ENCODE results near the gene CCDC97. TPM values are rescaled to one million over a fixed set of nuclear protein-coding genes. Genes with fewer than 3 reads are reported as not detected.

The CCDC97 gene
- total RNA-seq, 4 donors from 2014 or later, result 13.4 to 30.0 (median 18.5) TPM

Other genes with a start within 250 kb of the CCDC97 start
- not detected for gene CYP2A13, start 221.7 kb upstream of the CCDC97 start, total RNA-seq
- gene CYP2F1, start 195.7 kb upstream of the CCDC97 start, total RNA-seq, result not detected
- 1 to 10 TPM; 1.8 to 6.5 (median 2.5) TPM for gene CYP2S1, start 117.0 kb upstream of the CCDC97 start, total RNA-seq
- 10 to 100 TPM; 18.2 to 35.8 (median 28.3) TPM for gene AXL, start 90.9 kb upstream of the CCDC97 start, total RNA-seq
- gene HNRNPUL1, start 45.8 kb upstream of the CCDC97 start, total RNA-seq, result 100 to 1,000 TPM; 140 to 213 (median 188) TPM
- 10 to 100 TPM; 16.4 to 19.9 (median 17.4) TPM for gene TGFB1, start 43.8 kb downstream of the CCDC97 start, total RNA-seq
- gene B9D2, start 54.0 kb downstream of the CCDC97 start, total RNA-seq, result 1 to 10 TPM; 2.8 to 9.3 (median 4.8) TPM
- gene TMEM91, start 66.4 kb downstream of the CCDC97 start, total RNA-seq, result 100 to 1,000 TPM in 2 of 4 donors, 10 to 100 TPM in 2; 29.6 to 109 (median 88.1) TPM
- gene EXOSC5, start 87.2 kb downstream of the CCDC97 start, total RNA-seq, result 10 to 100 TPM; 23.0 to 51.5 (median 31.9) TPM
- gene BCKDHA, start 87.6 kb downstream of the CCDC97 start, total RNA-seq, result 100 to 1,000 TPM in 1 of 4 donors, 10 to 100 TPM in 3; 49.7 to 112 (median 76.2) TPM
- gene B3GNT8, start 117.2 kb downstream of the CCDC97 start, total RNA-seq, result 1 to 10 TPM; 4.7 to 9.6 (median 6.2) TPM
- gene DMAC2, start 129.7 kb downstream of the CCDC97 start, total RNA-seq, result 10 to 100 TPM; 26.1 to 36.4 (median 34.2) TPM
- not detected for gene ERICH4, start 133.0 kb downstream of the CCDC97 start, total RNA-seq

All from suprapubic skin (tissue), 4 donors.